Subcutaneous abdominal adipose tissue (tissue), 5 donors: ENCODE data around the gene TPD52L2.
"Not testable (repeated sequence)": the region's sequence is repeated elsewhere in the genome, so short reads cannot be mapped to it uniquely, and the experiment has no call there.

Experiments used
- H3K27ac ChIP-seq: one replicate; pipeline ENCODE4 v1.7.0; 2013; ENCODE audit warnings: low read depth, mild to moderate bottlenecking, inconsistent platforms, low read length, moderate library complexity
- H3K27me3 ChIP-seq, 5 donors: one replicate each; pipeline ENCODE4 v1.7.0; 2013; ENCODE audit warnings: low read length in 5 of 5, inconsistent platforms in 1 of 5; ENCODE audit not compliant: control insufficient read depth in 5 of 5, insufficient read depth in 4 of 5
- H3K36me3 ChIP-seq, 5 donors: one replicate each; pipeline ENCODE4 v1.7.0; 2013; ENCODE audit warnings: low read length in 5 of 5; ENCODE audit not compliant: control insufficient read depth in 5 of 5, insufficient read depth in 5 of 5
- H3K4me1 ChIP-seq, 5 donors: one replicate each; pipeline ENCODE4 v1.7.0; 2013; ENCODE audit warnings: low read length in 5 of 5, mild to moderate bottlenecking in 3 of 5, moderate library complexity in 1 of 5; ENCODE audit not compliant: control insufficient read depth in 5 of 5, insufficient read depth in 5 of 5
- H3K4me3 ChIP-seq, 5 donors: one replicate each; pipeline ENCODE4 v1.7.0; 2013; ENCODE audit warnings: low read length in 5 of 5, low read depth in 1 of 5
- H3K9ac ChIP-seq, 5 donors: one replicate each; pipeline ENCODE4 v1.7.0; 2013; ENCODE audit warnings: low read length in 5 of 5, mild to moderate bottlenecking in 4 of 5, moderate library complexity in 3 of 5
- H3K9me3 ChIP-seq, 5 donors: one replicate each; pipeline ENCODE4 v1.7.0; 2013; ENCODE audit warnings: low read length in 5 of 5; ENCODE audit not compliant: control insufficient read depth in 5 of 5
- donor health status: healthy.
- donor health status: healthy.
- donor health status: healthy.
- donor health status: healthy.
- donor health status: healthy.

Gene TPD52L2

GRCh38 chr20:63877755-63878470, 12.8 kb downstream of the TPD52L2 start:
- Histone ChIP-seq H3K9ac (no peak overlapping the region), H3K27ac (no peak overlapping the region), H3K4me1 (peaks cover 0 to 11% (median 0%) of the 10 kb centered on the region in 5 donors), H3K36me3 (peaks cover 0 to 81% (median 67%) of the 10 kb centered on the region in 5 donors), H3K4me3 (no peak overlapping the region), H3K9me3 (no peaks in the 10 kb centered on the region), H3K27me3 (no peaks in the 10 kb centered on the region)

DNA sequence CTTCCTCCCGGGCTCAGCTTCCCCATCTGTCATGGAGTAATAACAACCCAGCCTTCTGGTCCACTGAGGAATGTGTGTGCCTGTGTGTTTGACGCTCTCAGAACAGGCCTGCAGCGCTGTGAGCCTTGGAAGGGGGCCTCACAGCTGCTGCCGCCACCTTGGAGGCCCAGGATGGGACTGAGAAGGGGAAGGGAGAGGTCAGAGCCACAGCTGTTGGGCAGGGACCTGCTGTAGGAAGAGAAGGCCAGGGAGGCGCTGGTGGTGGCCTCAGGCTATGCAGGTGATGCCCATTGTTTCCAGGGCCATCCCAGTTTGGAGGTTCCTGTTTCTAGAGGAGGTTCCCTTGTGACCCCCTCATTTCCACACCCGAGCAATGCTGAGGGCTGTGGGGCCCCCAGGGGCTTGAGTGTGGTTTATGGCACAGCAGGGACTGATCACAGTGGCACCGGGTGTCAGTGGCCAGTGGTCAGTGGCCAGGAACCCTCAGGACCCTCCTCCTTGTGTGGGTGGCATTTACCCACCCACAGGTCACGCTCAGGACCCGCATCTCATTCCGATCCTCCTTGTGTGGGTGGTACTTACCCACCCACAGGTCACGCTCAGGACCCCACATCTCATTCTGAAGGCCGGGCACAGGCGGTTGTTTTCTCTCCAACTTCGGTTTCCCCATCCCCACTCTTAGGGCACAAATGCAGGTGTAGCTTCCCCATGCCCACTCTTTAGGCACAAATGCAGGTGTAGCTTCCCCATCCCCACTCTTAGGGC, 14.0 kb downstream of the TPD52L2 start:
- Histone ChIP-seq H3K4me1 (peaks cover 0 to 6% (median 0%) of the 10 kb centered on the region in 5 donors), H3K9ac (no peak overlapping the region), H3K36me3 (peaks cover 0 to 86% (median 72%) of the 10 kb centered on the region in 5 donors), H3K27me3 (no peaks in the 10 kb centered on the region), H3K4me3 (no peak overlapping the region), H3K9me3 (no peaks in the 10 kb centered on the region), H3K27ac (no peak overlapping the region)

DNA sequence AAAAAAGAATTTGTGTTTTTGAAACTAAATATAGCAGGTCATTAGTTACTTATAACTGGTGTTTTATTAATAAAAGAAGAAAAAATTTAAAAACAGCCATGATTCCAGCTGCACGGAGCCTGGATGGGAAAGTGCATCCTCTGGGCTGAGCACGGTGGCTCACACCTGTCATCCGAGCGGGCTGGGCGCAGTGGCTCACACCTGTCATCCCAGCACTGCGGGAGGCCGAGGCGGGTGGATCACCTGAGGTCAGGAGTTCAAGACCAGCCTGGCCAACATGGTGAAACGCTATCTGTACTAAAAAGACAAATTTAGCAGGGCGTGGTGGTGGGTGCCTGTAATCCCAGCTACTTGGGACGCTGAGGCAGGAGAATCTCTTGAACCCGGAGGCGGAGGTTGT, 15.8 kb downstream of the TPD52L2 start:
- not testable (repeated sequence) for H3K27me3 ChIP-seq, H3K9ac ChIP-seq, H3K9me3 ChIP-seq, H3K4me3 ChIP-seq, H3K27ac ChIP-seq
- peaks cover 0 to 88% (median 76%) of the 10 kb centered on the region in 5 donors for H3K36me3 ChIP-seq
- peaks cover 0 to 10% (median 0%) of the 10 kb centered on the region in 5 donors for H3K4me1 ChIP-seq

DNA sequence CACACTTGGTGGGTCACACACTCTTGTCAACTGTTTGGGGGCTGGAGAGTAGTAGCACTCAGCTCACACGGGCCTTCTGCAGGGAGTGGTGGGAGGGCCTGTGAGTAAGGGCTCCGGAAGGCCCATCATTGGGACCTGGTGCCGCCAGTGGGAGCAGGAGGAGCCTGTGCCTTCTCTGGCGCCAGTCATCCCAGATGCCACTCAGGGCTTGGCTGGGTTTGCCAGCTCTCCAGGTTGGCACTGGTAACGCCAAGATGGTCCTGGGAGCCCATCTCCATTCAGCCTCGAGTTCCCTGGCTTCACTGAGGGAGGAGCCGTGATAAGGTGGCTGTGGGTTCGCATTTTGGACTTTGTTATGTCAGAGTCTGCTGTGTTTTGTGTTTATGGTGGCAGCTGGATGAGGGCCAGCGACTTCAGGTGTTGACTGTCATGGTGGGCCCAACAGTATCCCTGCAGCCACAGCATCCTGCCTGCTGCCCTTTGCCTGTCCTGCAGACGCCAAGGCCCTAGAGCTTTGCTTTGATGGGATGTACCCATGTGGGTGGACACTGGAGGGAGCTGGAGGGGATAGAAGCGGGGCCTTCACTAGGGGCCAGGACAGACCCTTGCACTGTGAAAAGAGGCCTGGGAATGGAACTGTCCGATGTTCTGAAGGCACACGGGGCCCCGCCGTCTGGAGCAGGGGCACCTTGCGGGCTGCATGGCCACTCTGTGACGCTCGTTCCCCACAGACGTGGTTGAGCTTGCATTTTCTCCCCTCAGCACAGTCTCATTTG, 16.6 kb downstream of the TPD52L2 start:
- no peaks in the 10 kb centered on the region for H3K27me3 ChIP-seq
- H3K36me3 ChIP-seq: peaks cover 0 to 84% (median 71%) of the 10 kb centered on the region in 5 donors
- H3K4me1 ChIP-seq: peaks cover 0 to 10% (median 0%) of the 10 kb centered on the region in 5 donors
- H3K9ac ChIP-seq: no peak overlapping the region
- H3K27ac ChIP-seq: no peak overlapping the region
- H3K9me3 ChIP-seq: no peaks in the 10 kb centered on the region
- H3K4me3 ChIP-seq: no peak overlapping the region

DNA sequence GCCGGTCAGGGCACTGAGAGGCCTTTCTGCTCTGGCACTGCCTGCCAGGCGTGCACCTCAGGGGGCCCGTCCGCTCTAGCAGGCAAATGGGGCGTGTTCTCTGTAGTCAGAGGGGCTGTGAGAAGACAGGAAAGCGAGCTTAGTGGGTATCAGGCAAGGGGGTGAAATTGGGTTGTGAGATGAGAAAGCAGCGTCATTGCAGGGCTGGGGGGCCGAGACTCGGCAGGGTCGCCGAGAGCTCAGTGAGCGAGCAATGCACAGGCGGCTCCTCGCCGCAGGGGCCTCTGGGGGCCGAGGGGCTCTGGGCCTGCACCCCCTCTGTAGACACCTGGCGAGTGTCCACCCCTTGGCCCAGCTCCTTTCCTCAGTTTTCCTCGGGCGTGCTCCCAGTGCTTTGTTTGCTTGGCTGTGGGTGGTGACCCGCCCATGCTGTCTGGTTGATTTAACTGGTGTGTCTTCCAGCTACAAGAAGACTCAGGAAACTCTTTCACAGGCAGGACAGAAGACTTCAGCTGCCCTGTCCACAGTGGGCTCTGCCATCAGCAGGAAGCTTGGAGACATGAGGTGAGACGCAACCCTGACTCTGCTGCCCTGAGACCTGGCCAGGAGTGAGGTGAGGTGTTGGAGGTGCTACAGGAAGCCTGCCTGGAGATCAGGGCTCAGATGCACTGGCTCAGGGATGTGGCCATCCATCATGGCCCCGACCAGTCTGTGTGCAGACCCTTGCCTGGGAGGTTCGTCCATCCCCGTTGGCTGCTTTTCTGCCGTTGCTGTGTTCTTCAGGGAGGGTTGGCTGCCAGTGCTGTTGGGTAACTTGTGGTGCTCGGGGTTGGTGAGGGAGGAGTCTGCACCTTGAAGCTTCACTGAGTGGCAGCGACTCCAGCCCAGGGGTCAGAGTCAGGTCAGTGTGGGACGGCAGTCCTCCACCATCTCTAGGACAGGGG, 17.5 kb downstream of the TPD52L2 start:
- H3K9me3 ChIP-seq: no peaks in the 10 kb centered on the region
- no peak overlapping the region for H3K9ac ChIP-seq
- peaks cover 0 to 88% (median 74%) of the 10 kb centered on the region in 5 donors for H3K36me3 ChIP-seq

DNA sequence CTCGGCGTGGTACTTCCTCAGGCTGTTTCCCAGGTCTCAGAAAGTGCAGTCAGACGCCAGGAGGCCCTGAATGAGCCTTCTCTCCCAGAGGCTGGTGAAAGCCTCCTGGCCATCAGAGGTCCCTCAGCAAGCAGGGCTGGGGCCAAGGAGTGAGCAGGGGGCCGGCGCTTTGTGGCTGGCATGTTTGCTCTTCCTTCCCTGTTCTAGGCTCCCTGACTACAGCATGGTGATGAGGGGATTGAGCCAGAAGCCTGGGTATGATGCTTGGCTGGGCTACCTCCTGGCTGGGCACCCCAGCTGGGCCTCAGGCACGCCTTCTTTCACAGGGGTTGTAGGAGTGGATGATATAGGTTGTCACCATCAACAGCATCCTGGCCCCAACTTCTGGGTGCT, 18.1 kb downstream of the TPD52L2 start:
- no peak overlapping the region for H3K27ac ChIP-seq
- H3K4me1 ChIP-seq: peaks cover 0 to 10% (median 0%) of the 10 kb centered on the region in 5 donors
- H3K4me3 ChIP-seq: no peak overlapping the region
- no peak overlapping the region for H3K9ac ChIP-seq
- H3K9me3 ChIP-seq: no peaks in the 10 kb centered on the region
- no peaks in the 10 kb centered on the region for H3K27me3 ChIP-seq
- peaks cover 0 to 88% (median 74%) of the 10 kb centered on the region in 5 donors for H3K36me3 ChIP-seq

More for the DNA sequence above, 17.5 kb downstream of the TPD52L2 start:
- H3K27me3 ChIP-seq: no peaks in the 10 kb centered on the region
- no peak overlapping the region for H3K4me3 ChIP-seq
- H3K4me1 ChIP-seq: peaks cover 0 to 10% (median 0%) of the 10 kb centered on the region in 5 donors
- H3K27ac ChIP-seq: no peak overlapping the region

- no peaks in the 10 kb centered on the region for H3K9me3 ChIP-seq
- H3K9ac ChIP-seq: no peak overlapping the region
- H3K36me3 ChIP-seq: peaks cover 0 to 85% (median 73%) of the 10 kb centered on the region in 5 donors
- peaks cover 0 to 20% (median 7%) of the 10 kb centered on the region in 5 donors for H3K4me1 ChIP-seq
- H3K27ac ChIP-seq: no peak overlapping the region
- no peak overlapping the region for H3K4me3 ChIP-seq
- no peaks in the 10 kb centered on the region for H3K27me3 ChIP-seq
Measured at GRCh38 chr20:63884506-63885263, 19.6 kb downstream of the TPD52L2 start.

GRCh38 chr20:63885264-63886053, 20.4 kb downstream of the TPD52L2 start:
- Histone ChIP-seq H3K4me1 (peaks cover 0 to 25% (median 12%) of the 10 kb centered on the region in 5 donors), H3K9me3 (no peaks in the 10 kb centered on the region), H3K36me3 (peaks cover 0 to 90% (median 79%) of the 10 kb centered on the region in 5 donors)

More at GRCh38 chr20:63885264-63886053, 20.4 kb downstream of the TPD52L2 start:
- no peak overlapping the region for H3K27ac ChIP-seq
- no peaks in the 10 kb centered on the region for H3K27me3 ChIP-seq
- H3K9ac ChIP-seq: no peak overlapping the region
- no peak overlapping the region for H3K4me3 ChIP-seq
